ENCODE measurements around the gene ZDHHC12.
A peak's percentile ranks its signal among the peaks of the same experiment; 100 is the strongest.

Gene ZDHHC12

DNA sequence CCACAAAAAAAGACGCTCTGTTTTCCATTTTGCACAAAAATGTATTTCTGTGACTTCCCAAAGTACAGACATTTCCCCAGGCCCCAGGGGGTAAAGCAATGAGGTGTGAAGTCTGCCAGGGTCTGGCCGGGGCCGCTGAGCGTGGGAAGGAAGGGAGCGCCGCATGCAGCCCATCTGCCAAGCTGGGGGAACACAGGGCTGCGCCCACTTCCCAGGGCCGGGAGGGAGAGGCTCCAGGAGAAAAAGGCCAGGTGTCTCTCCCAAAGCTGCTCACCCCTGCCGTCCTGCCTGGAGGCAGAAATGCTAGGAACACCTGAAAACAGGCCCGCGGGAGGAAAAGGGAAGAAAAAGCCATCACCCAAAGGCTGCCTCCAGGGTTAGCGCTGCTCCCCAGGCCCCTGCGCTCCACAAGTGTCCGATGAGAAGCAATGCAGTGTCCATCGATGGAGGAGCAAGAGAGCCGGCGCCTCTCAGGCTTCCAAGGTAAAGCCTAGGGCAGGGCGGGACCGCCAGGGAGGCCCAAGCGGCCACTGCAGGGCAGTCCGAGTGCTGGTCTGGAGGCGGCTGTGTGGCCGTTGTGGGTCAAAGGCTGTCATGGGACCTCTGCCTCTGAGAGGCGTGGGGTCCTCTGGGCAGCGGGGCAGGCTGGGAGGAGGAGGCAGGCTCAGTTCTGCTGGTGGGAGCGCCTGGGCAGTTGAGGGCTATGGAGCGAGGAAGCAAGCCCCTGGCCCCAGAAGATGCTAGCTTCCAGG is 6.0 kb upstream of the ZDHHC12 start:
- DNase-seq = no peak

DNA sequence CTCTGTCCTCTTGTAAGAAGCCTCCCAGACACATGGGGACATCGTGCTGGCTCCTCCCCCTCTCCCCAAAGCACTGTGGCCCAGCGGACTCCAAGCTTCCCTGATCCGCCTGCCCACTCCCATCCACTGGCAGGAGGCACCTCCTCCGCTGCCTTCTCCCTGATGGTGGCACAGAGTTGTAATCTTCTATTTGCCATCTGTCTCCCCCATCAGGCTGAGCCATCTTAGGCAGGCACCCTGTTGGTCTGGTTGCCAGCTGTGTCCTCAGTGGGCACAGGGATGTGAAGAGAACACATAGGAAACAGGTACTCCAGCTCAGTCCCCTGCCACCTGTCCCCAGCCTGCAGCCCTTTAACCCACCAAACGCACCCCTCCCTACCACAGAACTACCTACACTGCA is 5.4 kb upstream of the ZDHHC12 start:
- no peak for DNase-seq

DNA sequence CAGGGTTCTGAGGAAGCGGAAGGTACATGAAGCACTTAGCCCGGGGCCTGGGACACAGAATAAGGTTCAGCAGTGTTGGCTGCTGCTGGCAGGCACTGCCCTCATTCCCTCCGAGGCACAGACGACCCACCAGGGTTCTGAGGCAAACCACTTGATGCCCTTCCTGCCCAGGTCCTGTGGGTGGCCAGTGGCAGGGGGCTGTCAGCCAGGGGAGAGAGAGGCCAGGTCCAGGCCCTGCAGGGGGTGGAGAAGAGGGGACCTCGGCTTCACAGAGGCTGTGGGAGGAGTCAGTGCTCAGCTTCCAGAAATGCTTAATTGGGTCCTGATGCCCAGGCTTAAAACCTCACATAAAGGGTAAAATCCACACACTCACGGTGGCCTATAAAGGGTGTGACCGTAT is 4.4 kb upstream of the ZDHHC12 start:
- no peak for DNase-seq

- no peak for DNase-seq
Measured at GRCh38 chr9:128727640-128728248, 3.8 kb upstream of the ZDHHC12 start.

DNA sequence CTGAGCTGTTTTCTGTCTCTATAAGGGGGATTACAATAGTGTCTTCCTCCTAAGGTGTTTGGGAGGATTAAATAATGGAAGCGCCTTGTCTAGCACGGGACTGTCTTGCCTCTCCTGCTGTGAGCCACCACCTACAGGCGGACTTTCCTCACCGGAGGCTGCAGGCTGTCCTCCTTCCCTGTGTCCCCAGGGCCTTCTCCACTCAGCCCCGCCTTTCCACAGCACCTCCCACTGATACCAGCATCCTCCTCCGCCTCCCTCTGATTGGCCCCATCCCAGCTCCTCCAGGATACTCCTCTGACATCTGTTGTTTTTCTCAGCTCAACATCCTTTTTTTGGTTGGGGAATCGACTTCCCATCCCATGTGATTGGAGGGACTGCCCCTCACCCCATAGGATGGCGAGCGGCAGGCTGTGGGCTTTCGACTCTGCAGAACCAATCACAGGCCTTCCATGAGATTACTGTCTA is 851 bp upstream of the ZDHHC12 start:
- peak; percentile 63 for DNase-seq

- DNase-seq = no peak
Measured at GRCh38 chr9:128723352-128723865, 518 bp downstream of the ZDHHC12 start.

DNA sequence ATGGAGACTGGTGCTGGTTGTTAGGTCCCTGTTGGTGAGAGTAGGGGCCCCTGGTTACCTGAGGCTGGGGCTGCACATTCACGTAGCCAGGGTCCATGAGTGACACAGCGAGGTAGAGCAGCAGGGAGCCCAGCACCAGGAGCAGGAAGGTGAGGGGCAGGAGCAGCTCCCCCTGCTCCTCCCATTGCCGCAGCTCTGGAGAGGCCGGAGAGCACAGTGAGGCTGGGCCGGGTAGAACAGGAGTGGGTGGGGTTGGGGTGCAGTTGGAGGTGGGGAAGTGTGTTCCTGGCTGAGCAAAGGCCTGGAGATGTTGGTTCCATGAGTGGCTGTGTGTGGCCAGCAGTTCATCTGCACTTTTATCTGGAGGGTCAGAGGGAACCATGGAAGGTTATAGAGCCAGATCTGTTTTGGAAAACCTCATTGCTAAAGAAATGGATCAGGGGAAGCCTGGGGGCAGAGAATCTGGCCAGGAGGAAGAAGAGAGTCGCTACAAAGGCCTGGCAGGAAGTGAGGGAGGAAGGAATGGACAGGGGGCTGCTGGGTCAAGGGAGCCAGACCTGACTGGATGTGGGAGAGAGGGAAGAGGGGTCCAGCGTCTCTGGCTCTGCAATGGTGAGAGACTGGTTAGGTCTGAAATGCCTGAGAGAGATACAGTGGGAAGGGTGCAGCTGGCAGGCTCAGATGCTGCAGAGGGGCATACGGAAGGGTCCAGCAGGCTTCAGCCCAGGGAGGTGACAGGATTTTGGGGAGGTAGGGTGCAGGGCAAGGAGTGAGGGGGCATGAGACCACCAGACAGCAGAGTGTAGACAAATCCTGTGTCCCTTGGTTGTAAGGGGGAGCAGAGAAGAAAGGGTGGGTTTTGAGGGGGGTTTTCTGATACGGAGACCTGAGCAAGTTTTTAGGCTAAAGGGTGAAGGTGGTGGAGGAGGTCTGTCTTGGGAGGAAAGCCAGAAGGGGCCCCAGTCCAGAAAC is 1.3 kb downstream of the ZDHHC12 start:
- DNase-seq = no peak

DNA sequence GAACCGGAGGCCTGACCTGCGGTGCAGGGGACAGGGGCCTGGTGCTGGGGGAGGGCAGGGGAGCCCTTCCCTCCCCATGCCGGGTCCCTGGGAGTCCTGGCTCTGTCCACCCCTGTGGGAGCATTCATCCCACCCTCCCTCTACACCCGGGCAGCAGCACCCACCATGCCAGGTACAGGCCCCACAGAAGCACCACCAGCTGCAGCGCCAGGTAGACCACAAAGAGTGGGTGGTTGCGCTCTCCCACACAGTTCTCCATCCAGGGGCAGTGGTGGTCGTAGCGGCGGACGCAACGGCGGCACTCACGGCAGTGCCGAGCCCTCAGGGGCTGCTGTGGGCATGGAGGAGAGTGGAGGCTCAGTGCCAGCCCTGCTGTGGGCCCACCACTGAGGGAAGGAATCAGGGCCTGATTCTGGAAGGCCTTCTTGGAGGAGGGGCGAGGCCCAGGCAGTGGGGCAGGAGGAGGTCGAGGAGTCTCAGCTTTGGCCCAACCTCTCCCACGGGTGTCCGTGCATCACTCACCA is 2.4 kb downstream of the ZDHHC12 start:
- no peak for DNase-seq

- DNase-seq = no peak
Measured at GRCh38 chr9:128720841-128721486, 3.0 kb downstream of the ZDHHC12 start.

- no peak for DNase-seq
Measured at GRCh38 chr9:128719919-128720605, 3.9 kb downstream of the ZDHHC12 start.

GRCh38 chr9:128718475-128718874 is 5.5 kb downstream of the ZDHHC12 start:
- no peak for DNase-seq

GRCh38 chr9:128718047-128718446 is 5.9 kb downstream of the ZDHHC12 start:
- DNase-seq = no peak

DNA sequence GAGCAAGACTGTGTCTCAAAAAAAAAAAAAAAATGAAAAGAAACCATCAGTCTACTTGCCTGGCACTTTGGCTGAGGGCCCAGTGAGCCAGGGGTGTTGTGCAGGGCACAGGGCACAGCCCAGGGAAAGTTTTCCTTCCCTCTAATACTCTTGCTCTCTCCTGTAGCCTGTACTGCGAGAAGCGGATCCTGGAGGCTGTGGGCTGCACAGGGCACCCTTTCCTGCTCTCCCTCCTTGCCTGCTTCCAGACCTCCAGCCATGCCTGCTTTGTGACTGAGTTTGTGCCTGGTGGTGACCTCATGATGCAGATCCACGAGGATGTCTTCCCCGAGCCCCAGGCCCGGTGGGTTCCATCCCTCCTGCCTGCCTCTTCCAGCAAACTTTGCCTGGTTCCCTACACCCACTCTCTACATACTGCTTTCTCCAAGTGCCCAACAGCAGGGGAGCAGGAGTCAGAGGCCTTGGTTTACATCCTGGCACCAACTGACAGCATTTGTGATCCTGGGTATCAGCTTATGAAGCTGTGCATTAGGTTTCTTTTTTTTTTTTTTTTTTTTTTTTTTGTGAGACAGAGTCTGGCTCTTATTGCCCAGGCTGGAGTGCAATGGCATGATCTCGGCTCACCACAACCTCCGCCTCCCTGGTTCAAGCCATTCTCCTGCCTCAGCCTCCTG is 7.2 kb downstream of the ZDHHC12 start:
- DNase-seq = no peak

DNA sequence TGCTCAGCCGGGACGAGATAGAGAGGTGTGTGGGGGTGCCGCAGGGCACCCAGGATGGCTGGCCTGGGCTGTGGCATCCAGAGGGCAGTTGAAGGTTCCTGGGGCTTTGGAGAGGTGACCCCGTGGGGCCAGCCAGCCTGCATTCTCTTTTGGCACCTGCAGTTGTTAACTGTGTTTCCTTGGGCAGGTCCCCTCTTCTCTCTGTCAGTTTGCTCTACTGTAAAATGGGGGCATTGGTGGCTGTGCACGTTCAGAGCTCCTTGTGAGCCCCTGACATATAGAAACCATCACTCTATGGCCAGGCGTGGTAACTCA is 8.5 kb downstream of the ZDHHC12 start:
- DNase-seq = no peak

GRCh38 chr9:128714586-128715435 is 9.1 kb downstream of the ZDHHC12 start:
- DNase-seq = no peak

DNA sequence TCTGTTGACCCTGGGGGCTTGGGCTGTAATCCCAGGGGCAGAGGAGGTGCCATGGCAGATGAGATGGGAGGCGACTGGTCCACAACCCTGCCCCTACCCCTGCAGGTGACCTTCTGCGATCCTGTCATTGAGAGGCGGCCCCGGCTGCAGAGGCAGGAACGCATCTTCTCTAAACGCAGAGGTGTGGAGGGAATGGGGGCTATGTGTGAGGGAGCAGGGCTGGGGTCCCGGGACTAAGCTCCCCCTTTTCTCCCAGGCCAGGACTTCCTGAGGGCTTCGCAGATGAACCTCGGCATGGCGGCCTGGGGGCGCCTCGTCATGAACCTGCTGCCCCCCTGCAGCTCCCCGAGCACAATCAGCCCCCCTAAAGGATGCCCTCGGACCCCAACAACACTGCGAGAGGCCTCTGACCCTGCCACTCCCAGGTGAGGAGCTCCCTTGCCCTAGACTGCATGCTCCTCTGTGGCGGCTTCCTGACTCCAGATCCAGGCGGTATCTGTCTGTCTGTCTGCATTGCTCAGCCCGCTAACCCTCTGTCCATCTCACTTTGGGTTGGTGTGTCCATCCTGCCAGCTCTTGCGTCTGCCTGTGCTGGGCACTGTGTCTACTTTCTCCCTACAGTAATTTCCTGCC is 9.9 kb downstream of the ZDHHC12 start:
- DNase-seq = no peak

DNA sequence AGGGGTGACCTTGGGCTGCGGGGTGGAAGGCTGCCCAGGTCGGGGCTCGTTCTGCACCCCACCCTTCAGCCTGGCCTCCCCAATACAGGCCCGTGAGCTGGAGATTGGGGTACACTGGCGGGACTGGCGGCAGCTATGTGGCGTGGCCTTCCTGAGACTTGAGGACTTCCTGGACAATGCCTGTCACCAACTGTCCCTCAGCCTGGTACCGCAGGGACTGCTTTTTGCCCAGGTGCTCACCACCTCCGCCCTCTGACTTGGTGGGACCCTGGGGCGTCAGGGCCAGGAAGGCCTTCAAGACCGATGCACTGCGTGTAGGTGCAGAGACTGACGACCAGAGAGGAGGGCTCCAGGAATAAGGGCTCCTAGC is 10.5 kb downstream of the ZDHHC12 start:
- no peak for DNase-seq

DNA sequence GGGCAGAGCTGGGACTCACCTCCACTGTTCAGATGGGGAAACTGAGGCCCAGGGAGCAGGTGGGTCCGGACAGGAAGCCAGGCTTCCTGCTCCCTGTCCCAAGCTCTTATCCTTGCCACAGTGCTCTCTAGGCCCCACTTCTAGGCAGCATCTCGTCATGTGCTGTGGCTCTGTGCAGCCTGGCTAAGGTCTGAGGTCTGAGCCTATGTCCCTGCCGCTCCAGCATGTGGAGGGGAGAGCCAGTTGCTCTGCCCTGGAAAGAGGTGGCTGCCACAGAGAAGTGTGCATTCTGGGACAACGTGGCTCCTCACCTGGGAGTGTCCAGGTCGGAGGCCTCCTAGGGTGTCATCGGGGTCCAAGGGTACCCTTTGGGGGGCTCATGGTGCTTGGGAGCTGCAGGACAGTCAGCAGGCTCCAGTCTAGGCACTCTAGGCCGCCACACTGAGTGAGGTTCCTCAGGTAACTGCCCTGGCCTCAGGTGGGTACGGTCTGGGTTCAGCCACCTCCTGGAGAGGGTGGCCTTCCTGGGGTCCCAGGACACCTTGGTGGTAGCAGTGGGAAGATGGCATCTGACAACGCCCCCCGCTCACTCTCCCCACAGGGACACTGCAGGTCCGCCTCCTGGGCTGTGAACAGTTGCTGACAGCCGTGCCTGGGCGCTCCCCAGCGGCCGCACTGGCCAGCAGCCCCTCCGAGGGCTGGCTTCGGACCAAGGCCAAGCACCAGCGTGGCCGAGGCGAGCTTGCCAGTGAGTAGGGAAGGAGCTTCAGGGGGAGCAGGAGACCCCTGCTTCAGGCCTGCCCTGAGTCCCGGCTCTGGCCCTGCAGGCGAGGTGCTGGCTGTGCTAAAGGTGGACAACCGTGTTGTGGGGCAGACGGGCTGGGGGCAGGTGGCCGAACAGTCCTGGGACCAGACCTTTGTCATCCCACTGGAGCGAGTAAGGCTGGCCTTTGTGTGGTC is 11.2 kb downstream of the ZDHHC12 start:
- DNase-seq = no peak

DNA sequence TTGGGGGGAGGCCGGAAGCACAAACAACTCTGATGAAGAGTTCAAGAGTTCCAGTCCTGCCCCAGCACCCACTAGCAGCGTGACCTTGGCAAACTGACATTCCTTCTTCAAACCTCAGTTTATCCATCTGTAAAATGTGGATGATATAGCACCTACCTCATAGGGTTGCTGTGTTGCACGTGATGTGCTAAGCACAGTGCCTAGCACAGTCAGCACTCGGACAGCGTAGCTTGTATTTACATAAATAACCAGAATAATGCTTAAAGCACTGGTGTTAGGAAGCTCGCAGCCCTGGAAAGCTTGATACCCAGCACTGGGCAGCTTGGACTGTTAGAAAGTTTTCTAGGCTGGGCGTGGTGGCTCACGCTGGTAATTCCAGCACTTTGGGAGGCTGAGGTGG is 16.5 kb downstream of the ZDHHC12 start:
- DNase-seq = no peak

Data from NCI-H2029 treated with DMSO at 0.1 percent for 48 hours (cell line).